Thoracic aorta endothelial cell (primary cell): Measurements from ENCODE around the gene ADGRF4. TPM values are rescaled to one million over a fixed set of nuclear protein-coding genes. Genes with fewer than 3 reads are reported as not detected.

ENCODE experiments used
- total RNA-seq: library from RNA; depleted of rRNA; stranded (reverse); fragments of >200 nt; gene quantifications from 2 replicates; pipeline ENCODE4 v1.2.3, GENCODE V29; 2012

ADGRF4 gene
- under 0.01 TPM in 1 of 2 replicates, not detected in the other for total RNA-seq

GRCh38 chr6:47698342-47698787, at the start of gene ADGRF4:
TSS of gene ADGRF4 (plus strand) at chr6:47698580. CDS start at chr6:47707246, 8,666 bp downstream.

Other genes starting within 250 kb of the ADGRF4 start
- gene CD2AP, start 220.8 kb upstream of the ADGRF4 start, total RNA-seq = 76.9 and 78.5 TPM in 2 replicates
- gene OPN5, start 83.5 kb downstream of the ADGRF4 start, total RNA-seq = not detected in 2 replicates